ENCODE results near the gene EYA2.

EYA2 gene

DNA sequence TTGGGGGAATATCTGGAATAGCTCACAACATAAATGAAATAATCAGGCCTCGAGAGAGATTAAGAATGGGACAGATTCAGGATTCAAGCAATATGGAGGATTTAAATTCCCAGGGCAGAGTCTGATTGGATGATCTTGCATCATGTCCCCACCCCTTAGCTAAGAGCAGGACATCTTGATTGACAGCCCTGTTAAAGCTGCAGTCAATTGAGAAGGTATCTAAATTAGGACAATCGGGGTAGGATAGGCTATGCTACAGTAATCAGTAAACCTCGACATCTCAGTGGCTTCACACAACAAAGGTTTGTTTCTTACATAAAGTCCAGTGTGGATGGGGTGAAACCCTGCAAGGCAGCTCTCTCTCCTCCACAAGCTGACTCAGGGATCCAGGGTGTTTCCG lies 109.5 kb downstream of the EYA2 start:
- no peak for DNase-seq (ENCODE audit: low spot score)

DNA sequence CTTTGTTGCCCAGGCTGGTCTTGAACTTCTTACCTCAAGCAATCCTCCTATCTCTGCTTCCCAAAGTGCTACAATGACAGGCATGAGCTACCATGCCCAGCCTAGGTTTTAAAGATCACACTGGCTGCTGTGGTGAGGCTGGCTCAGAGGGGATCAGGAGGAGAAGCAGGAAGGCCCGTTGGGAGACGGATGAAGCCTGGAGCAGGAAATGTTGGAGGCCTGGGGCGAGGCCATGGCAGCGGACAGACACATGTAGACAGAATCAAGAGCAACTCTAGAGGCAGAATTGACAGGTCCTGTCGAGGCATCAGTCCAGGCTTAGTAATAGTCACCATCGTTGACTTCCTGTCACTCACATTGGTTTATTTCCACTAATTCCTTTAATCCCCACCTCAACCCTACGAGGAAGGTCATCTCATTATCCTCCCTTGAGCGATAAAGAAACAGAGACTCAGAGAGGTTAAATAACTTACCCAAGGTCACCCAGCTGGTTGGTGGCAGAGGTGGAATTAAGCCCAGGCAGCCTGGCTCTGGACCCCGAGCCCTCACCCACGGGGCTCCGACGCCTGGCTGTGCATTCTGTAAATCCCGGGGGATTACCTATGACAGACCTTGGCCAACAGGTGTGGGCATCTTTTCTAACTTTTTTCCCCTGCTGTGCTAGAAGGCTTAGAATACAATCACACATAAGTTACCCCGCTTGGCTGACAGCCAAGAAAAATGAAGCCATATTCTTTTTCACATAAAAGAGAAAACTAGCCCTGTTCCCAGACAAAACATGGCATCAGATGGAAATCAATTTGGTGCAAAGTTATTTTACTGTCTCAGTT lies 113.4 kb downstream of the EYA2 start:
- DNase-seq (ENCODE audit: low spot score) = no peak

GRCh38 chr20:47008842-47009518 lies 114.3 kb downstream of the EYA2 start:
- DNase-seq (ENCODE audit: low spot score) = no peak

DNA sequence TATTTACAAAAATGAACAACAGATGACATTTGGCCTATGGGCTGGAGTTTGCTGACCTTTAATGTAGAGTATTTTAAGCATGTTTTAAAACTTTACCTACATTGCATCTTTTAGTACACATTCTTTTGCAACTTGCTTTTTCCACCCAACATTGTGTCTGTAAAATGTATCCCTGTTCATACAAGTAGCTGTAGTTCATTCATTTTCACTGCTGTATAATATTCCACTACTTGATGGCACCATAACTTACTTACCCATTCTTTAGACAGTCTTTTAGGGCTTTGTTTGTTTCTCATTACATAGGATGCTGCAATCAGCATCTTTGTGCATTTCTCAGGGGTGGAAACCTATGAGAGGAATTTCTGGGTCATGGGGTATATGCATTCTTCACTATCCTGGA lies 115.1 kb downstream of the EYA2 start:
- no peak for DNase-seq (ENCODE audit: low spot score)

DNA sequence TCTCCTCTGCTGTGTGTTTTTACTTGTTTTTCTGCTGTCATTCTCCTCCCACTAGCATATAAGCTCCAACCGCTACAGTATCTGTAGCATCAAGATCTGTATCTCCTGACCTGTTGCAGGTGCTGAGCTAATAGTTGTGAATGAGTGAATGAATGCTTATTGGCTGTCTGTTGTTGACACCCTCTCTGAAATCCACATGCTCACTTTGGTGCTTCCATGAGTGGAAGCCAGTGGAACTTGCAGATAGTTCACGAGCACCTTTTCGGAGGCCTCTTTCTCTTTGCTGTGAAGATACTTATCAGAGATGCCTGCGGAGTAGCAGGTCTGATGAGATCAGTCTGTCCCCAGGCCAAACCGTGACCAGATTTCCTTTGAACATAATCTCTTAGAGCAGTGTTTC lies 117.3 kb downstream of the EYA2 start:
- no peak for DNase-seq (ENCODE audit: low spot score)

- DNase-seq (ENCODE audit: low spot score) = no peak
Measured at GRCh38 chr20:47013606-47014005, 119.0 kb downstream of the EYA2 start.

DNA sequence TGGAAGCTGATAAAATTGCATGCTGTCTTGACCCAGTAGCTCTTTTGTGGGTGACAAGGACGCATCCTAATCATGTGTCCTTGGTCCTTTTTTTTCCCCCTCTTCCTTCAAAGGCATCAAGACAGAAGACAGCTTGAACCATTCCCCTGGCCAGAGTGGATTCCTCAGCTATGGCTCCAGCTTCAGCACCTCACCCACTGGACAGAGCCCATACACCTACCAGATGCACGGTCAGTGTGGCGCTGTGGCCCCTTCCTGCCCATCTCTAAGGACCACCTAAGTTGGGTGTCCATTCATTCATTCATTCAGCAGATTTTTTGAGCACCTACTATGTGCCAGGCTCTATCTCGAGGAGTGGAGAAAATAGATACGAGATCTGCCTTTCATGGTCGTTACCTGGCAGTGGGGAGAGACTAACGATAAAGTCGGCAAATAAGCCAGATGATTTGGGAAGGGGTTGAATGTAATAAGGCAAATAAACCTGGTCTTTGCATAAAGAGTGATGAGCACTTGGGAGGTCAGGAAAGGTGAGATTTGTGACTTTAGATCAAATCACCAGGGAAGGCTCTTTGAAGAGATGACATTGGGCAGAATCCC lies 121.5 kb downstream of the EYA2 start:
- no peak for DNase-seq (ENCODE audit: low spot score)

DNA sequence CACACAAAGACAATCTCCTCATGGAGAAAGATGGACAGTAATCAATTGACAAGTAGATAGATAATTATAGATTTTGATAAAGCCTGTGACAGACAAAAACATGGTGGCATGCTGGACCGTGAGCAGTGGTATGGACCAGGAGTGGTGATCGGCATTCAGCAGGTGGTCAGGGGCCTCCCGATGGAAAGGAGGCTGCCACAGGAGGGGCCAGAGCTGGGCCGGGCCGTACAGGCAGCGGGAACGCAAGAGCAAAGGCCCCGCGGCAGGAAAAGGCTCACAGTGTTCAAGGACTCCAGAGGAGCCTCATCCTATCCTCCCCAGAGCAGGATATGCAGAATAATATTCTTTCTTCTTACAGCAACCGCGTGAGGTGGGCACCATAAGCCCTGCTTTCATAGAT lies 123.7 kb downstream of the EYA2 start:
- DNase-seq (ENCODE audit: low spot score) = no peak

GRCh38 chr20:47019121-47019824 lies 124.6 kb downstream of the EYA2 start:
- DNase-seq (ENCODE audit: low spot score) = peak; percentile 72

GRCh38 chr20:47020231-47020630 lies 125.6 kb downstream of the EYA2 start:
- DNase-seq (ENCODE audit: low spot score) = no peak

DNA sequence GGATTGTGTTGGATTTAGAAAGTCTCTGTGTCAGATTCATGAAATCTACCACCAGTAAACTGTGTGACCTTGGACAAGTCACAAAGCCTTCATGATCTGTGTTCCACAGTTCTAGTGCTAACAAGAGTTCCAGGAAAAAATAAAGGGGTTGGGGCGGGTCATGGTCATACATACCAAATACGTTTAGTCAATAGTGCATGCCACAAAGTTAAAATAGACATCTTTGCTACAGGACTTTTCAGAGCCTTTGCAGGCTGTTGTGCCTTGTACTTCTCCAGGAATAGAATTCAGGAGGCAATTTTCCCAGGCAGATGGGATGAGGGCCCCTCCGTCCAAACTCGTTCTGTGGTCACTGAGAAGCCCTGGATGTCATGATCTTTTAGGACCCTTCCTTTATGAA lies 127.2 kb downstream of the EYA2 start:
- DNase-seq (ENCODE audit: low spot score) = no peak

DNA sequence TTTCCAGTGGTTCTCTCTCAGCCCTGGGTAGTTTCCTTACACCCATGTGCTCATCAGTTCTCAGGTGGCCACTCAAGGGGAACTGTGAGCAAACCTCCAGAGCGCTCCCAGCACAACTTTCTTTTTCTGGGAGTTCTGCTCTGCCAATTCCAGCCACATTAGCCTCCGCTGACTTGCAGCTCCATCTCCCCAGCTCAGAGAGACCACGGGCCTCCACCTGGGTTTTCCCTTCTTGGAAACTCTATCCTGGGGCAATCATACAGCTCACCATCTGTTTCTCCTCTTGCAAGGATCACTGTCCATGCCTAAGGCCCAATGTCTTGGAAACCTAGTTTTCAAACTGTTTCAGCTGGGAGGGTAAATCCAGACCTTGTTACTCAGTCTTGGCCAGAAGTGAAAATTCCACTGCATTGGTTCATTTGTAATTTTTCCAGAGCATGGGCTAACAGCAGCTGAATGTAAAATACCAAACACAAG lies 129.9 kb downstream of the EYA2 start:
- DNase-seq (ENCODE audit: low spot score) = no peak

- no peak for DNase-seq (ENCODE audit: low spot score)
Measured at GRCh38 chr20:47027042-47027441, 132.4 kb downstream of the EYA2 start.

DNA sequence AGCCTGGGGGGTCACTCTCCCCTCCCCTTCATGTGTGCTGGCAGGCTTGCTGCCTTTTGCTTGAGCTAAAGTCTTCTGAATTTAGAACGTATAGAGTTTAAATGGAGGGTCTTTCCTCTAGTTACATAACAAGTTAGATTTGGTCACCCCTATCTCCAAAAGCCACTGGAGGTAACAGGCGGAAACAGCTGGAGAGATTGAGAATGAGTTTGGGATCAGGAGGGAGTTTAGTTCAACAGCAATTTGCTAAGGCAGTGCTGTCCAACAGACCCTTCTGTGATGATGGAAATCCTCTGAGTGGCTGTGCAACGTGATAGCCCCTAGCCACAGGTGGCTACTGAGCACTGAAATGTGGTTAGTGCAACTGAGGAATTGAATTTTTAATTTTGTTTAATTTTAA lies 132.8 kb downstream of the EYA2 start:
- DNase-seq (ENCODE audit: low spot score) = no peak

DNA sequence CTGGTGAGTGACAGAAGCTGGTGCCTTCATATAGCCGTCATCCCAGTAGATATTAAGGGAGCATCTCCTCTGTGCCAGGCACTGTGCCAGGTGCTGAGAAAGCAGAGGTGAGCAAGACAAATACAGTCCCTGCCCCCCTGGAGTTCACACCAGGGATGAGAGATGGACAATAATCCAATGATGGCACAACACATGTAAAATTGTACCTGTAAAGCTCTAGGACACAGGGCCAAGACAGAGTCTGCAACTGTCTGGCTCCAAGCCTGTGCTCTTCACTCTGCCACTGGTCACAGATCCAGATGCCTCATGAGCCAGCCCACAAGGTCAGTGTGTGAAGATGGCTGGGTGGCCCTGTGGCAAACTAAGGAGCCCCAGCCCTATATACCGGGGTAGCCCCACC lies 133.8 kb downstream of the EYA2 start:
- DNase-seq (ENCODE audit: low spot score) = no peak

GRCh38 chr20:47029845-47030244 lies 135.2 kb downstream of the EYA2 start:
- DNase-seq (ENCODE audit: low spot score) = no peak

DNA sequence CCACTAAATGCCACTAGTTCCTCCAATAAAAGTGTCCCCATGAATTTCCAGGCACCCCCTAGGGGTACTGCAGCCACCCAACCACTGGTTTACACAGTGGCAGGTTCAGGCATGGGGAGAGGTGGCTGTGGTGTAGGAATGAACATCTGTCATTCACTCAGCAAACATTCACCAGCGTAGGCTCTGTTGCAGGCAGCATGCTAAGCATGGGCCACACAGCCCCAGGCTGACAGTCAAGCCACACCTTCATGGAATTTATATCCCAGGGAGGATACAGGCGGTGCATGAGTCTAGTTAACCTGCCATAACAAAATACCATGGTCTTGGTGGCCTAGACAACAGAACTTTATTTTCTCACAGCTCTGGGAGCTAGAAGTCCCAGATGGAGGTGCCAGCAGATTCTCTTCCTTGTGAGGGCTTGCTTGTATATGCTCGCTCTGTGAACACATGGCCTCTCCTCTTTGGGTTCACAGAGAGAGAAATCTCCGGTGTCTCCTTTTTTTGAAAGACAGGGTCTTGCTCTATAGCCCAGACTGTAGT lies 135.7 kb downstream of the EYA2 start:
- DNase-seq (ENCODE audit: low spot score) = no peak

GRCh38 chr20:47031004-47031403 lies 136.4 kb downstream of the EYA2 start:
- DNase-seq (ENCODE audit: low spot score) = no peak

DNA sequence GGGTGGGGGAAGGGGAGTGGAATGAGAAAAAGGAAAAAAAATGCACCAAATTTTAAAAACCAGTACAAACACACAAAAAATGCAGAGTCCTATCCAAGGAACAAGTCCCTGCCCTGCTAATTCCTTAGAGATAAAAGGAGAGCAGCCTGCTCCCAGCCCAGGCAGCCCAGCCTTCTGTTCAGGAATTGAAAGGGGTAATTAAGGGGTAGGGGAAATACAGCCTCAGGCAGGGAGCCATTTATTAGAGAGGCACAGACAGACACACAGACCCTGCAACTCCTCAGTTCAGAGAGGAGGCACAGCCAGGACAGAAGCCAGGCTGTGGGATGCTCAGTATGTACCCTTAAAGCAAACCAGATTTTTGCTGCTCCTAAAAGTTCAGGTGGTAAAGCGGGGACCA lies 137.2 kb downstream of the EYA2 start:
- DNase-seq (ENCODE audit: low spot score) = no peak

GRCh38 chr20:47032933-47033578 lies 138.4 kb downstream of the EYA2 start:
- DNase-seq (ENCODE audit: low spot score) = no peak

GRCh38 chr20:47033665-47034064 lies 139.0 kb downstream of the EYA2 start:
- no peak for DNase-seq (ENCODE audit: low spot score)
